CD4-positive, alpha-beta T cell (primary cell): ENCODE measurements around the gene TXNRD2. TPM values are rescaled to one million over a fixed set of nuclear protein-coding genes. Genes with fewer than 3 reads are reported as not detected.

Source experiments
- ATAC-seq: fragments of 200-7000 bp; cut with Tn5 transposase; one replicate; pipeline ENCODE4 v1.10.0; 2022; ENCODE audit warnings: mild to moderate bottlenecking; ENCODE audit not compliant: poor library complexity
- CTCF ChIA-PET: fragments of 350-600 bp; sonication (Branson Sonifier 250); formaldehyde crosslinking; loops from one replicate; lab custom pipeline; 2021; ENCODE audit warnings: antibody characterized with exemption, inconsistent platforms; lab: Charles Lee
- POLR2A ChIA-PET: fragments of 350-600 bp; sonication (Branson Sonifier 250); formaldehyde crosslinking; loops from one replicate; lab custom pipeline; 2021; ENCODE audit warnings: antibody characterized with exemption, inconsistent platforms; lab: Charles Lee
- DNase-seq, 14 experiments: peaks; one replicate each; pipeline ENCODE4 v3.0.0-alpha.2; 2013 to 2020; ENCODE audit warnings: mixed read lengths in 2 of 14
- H3K27ac ChIP-seq, 2 donors: one replicate each; pipeline versions ENCODE4 v1.5.1 to v1.7.0; 2013; ENCODE audit warnings: low read length in 2 of 2, low read depth in 1 of 2, mild to moderate bottlenecking in 1 of 2
- H3K27me3 ChIP-seq, 2 experiments: 1 replicate in 1 of 2; 2 replicates in 1 of 2; pipeline versions ENCODE4 v1.6.1 to v1.7.0; 2013; ENCODE audit warnings: low read length in 2 of 2, control low read depth in 1 of 2, mild to moderate bottlenecking in 1 of 2, moderate library complexity in 1 of 2; ENCODE audit not compliant: insufficient read depth in 2 of 2, control insufficient read depth in 1 of 2
- H3K36me3 ChIP-seq: one replicate; pipeline ENCODE4 v1.6.1; 2013; ENCODE audit warnings: low read length, control low read depth; ENCODE audit not compliant: insufficient read depth
- H3K4me1 ChIP-seq: one replicate; pipeline ENCODE4 v1.6.1; 2013; ENCODE audit warnings: low read length, control low read depth; ENCODE audit not compliant: insufficient read depth
- H3K4me3 ChIP-seq: one replicate; pipeline ENCODE4 v1.5.1; 2013; ENCODE audit warnings: mild to moderate bottlenecking, low read length, moderate library complexity
- H3K9me3 ChIP-seq, 2 experiments: 1 replicate in 1 of 2; 2 replicates in 1 of 2; pipeline versions ENCODE4 v1.6.1 to v1.7.0; 2013; ENCODE audit warnings: low read length in 2 of 2, mild to moderate bottlenecking in 2 of 2, control low read depth in 1 of 2, moderate library complexity in 1 of 2; ENCODE audit not compliant: control insufficient read depth in 1 of 2, insufficient read depth in 1 of 2
- H3K27ac Mint-ChIP-seq: one replicate; pipeline ENCODE4 v1.8.0; 2020; ENCODE audit warnings: mixed read lengths
- H3K27me3 Mint-ChIP-seq: one replicate; pipeline ENCODE4 v1.8.0; 2021; ENCODE audit warnings: mixed read lengths
- H3K36me3 Mint-ChIP-seq: one replicate; pipeline ENCODE4 v1.8.0; 2021; ENCODE audit warnings: low read depth, mixed read lengths
- H3K4me1 Mint-ChIP-seq: one replicate; pipeline ENCODE4 v1.8.0; 2021; ENCODE audit warnings: low read depth, mixed read lengths
- H3K4me3 Mint-ChIP-seq: one replicate; pipeline ENCODE4 v1.8.0; 2020; ENCODE audit warnings: mild to moderate bottlenecking, mixed read lengths
- H3K9me3 Mint-ChIP-seq: one replicate; pipeline ENCODE4 v1.8.0; 2020; ENCODE audit warnings: mixed read lengths
- intact Hi-C, 2 experiments: fragments of 100-400 bp; cut with DNase I in 1 of 2; cut with micrococcal nuclease in 1 of 2; formaldehyde crosslinking; loops; one replicate each; pipeline versions ENCODE4 v1.15.1 to v1.9.0; 2023 to 2025; cut with DNase I, micrococcal nuclease
- polyA plus RNA-seq, 2 donors: library from polyadenylated mRNA; unstranded; fragments of 120-200 nt; gene quantifications; one replicate each; pipeline ENCODE4 v1.2.1, GENCODE V29; 2013
- total RNA-seq, 174 experiments: library from RNA in 2 of 174; stranded (reverse) in 2 of 174; gene quantifications; one replicate each; pipeline ENCODE4 v1.2.3 and lab custom pipeline; 2021 to 2026
- TF ChIP-seq, protein P1 (sequence below): fragments of 200-600 bp; IDR thresholded peaks from one replicate; pipeline ENCODE4 v1.8.0; 2022; ENCODE audit warnings: antibody characterized with exemption, mild to moderate bottlenecking

Gene TXNRD2
- total RNA-seq (10 to 100 TPM; 18.6 to 19.5 TPM), total RNA-seq (lab: John Stamatoyannopoulos, UW) (7.6 to 45.5 (median 18.9) reads per million in 172 experiments)
- polyA plus RNA-seq (2013, experiment 1 of 2), result 17.1 TPM
- polyA plus RNA-seq (2013, experiment 2 of 2), result 19.2 TPM

- Histone ChIP-seq H3K27me3 (no peaks in the 10 kb centered on the region), H3K4me1 (peaks cover 34% of the 10 kb centered on the region), H3K27ac (peak within 1 kb of the TSS; percentile 47 to 62), H3K4me3 (peak within 1 kb of the TSS; percentile 83), H3K36me3 (no peaks in the 10 kb centered on the region), H3K9me3 (no peaks in the 10 kb centered on the region)
- ATAC-seq (peak; percentile 84), DNase-seq (peak; percentile 56 to 83 (median 68))
- Mint-ChIP-seq H3K36me3 (peaks cover 29% of the 10 kb centered on the region), H3K9me3 (peaks cover 4% of the 10 kb centered on the region), H3K27ac (peak within 1 kb of the TSS; percentile 92), H3K4me3 (peak within 1 kb of the TSS; percentile 97), H3K27me3 (no peaks in the 10 kb centered on the region), H3K4me1 (peaks cover 42% of the 10 kb centered on the region)
- POLR2A ChIA-PET, result interaction anchor here (0.9 to 1.8 kb wide), 7 partner anchors 27 to 494 kb away, joined by 3 to 7 read pairs (median 4); partner anchors contain the start of genes C22orf39 and TANGO2
- CTCF ChIA-PET, result interaction anchor here (0.6 to 1.0 kb wide), 2 partner anchors 12 to 31 kb away, joined by 3 to 4 read pairs; no protein-coding TSS in a partner anchor
- TF ChIP-seq, protein P1, sequence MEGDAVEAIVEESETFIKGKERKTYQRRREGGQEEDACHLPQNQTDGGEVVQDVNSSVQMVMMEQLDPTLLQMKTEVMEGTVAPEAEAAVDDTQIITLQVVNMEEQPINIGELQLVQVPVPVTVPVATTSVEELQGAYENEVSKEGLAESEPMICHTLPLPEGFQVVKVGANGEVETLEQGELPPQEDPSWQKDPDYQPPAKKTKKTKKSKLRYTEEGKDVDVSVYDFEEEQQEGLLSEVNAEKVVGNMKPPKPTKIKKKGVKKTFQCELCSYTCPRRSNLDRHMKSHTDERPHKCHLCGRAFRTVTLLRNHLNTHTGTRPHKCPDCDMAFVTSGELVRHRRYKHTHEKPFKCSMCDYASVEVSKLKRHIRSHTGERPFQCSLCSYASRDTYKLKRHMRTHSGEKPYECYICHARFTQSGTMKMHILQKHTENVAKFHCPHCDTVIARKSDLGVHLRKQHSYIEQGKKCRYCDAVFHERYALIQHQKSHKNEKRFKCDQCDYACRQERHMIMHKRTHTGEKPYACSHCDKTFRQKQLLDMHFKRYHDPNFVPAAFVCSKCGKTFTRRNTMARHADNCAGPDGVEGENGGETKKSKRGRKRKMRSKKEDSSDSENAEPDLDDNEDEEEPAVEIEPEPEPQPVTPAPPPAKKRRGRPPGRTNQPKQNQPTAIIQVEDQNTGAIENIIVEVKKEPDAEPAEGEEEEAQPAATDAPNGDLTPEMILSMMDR, result no peak
- intact Hi-C loops, result loop anchor here in 1 of 2 experiments (2.0 kb wide), 1 partner anchor 47 kb away; no protein-coding TSS in a partner anchor
These were observed at the start of gene TXNRD2, which contains the start of gene COMT for GRCh38 chr22:19941365-19942082. Gene TXNRD2 (minus strand): TSS chr22:19941818. CDS start chr22:19941803, 15 bp downstream. Gene COMT (plus strand): TSS chr22:19941772. CDS start chr22:19962527, 20,755 bp downstream.

DNA sequence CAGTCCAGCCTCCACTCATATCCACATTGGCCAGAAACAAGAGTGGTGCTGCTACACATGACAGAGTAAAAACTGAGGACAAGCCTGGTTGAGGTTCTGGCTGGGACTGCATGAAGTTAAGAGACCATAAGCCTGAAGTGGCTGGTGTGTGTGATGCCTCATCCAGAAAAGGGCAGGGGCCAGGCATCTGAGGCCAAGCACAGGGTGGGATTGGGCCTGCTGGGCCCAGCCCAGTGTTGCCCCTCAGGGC lies 49.7 kb upstream of the TXNRD2 start:
- Mint-ChIP-seq H3K4me3 (no peak overlapping the region), H3K9me3 (no peaks in the 10 kb centered on the region), H3K27ac (no peak overlapping the region), H3K4me1 (no peaks in the 10 kb centered on the region), H3K27me3 (no peaks in the 10 kb centered on the region), H3K36me3 (no peaks in the 10 kb centered on the region)
- ATAC-seq (no peak), DNase-seq (no peak)
- Histone ChIP-seq H3K4me1 (peaks cover 10% of the 10 kb centered on the region), H3K36me3 (no peaks in the 10 kb centered on the region), H3K27me3 (no peaks in the 10 kb centered on the region), H3K27ac (no peak overlapping the region), H3K4me3 (no peak overlapping the region), H3K9me3 (no peaks in the 10 kb centered on the region)
- POLR2A ChIA-PET, result no interaction called here
- intact Hi-C loops, result no loop called here
- CTCF ChIA-PET, result no interaction called here
- TF ChIP-seq, protein P1, result no peak

GRCh38 chr22:19990609-19991394 lies 49.2 kb upstream of the TXNRD2 start:
- intact Hi-C loops, result no loop called here
- Histone ChIP-seq H3K4me3 (no peak overlapping the region), H3K36me3 (no peaks in the 10 kb centered on the region), H3K4me1 (peaks cover 15% of the 10 kb centered on the region), H3K9me3 (no peaks in the 10 kb centered on the region), H3K27ac (no peak overlapping the region), H3K27me3 (no peaks in the 10 kb centered on the region)
- Mint-ChIP-seq H3K4me3 (no peak overlapping the region), H3K36me3 (no peaks in the 10 kb centered on the region), H3K27me3 (no peaks in the 10 kb centered on the region), H3K4me1 (no peaks in the 10 kb centered on the region), H3K9me3 (no peaks in the 10 kb centered on the region), H3K27ac (no peak overlapping the region)
- POLR2A ChIA-PET, result no interaction called here
- ATAC-seq, result no peak
- CTCF ChIA-PET, result no interaction called here
- no peak for DNase-seq
- TF ChIP-seq, protein P1, result no peak
